ENCODE data around the gene C16orf74. TPM values are rescaled to one million over a fixed set of nuclear protein-coding genes. Genes with fewer than 3 reads are reported as not detected.

The C16orf74 gene
- total RNA-seq, result 100 and 109 TPM in 2 replicates

DNA sequence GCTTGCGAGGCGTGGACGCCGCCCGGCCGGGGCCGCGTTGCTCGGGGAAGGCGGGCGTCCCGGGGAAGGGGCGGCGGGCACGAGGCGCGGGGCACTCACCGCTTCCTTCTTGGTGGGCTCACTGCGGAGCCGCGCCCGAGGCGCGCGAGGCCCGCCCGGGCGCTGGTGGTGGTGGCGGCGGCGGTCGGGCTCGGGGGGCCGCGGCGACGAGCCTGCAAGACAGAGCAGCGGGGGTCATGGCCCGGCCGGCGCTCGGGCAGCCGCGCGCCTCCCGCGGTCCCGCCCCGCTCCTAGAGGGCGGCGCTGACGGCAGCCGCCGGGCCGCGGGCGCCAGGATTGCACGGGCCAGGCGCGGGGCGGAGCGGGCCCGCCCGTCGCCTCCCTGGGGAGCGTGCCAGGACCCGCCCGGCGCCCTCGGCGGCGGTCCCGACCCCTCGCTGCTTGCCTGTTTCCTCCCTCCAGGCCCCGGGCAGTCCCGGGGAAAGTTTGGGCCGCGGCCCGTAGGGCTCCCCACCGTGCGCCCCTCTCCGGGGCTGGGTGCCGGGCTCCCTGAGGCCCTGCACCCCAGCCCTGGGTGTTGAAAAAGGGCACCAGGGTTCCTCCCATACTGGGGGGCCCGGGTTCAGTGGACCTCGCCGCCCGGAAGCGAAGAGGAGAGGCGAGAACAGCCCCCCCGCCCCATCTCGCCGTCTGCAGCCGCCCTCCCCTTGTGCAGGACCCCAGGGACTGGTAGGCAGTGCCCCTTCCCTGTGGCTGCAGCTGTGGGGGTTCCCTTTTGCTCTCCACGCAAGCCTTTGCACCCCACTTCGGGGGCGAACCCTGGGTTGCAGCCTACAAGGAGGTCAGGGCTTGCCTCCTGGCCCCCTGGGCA lies at the start of gene C16orf74:
TSS of gene C16orf74 (minus strand) at position 270 of the 871 bp plus-strand sequence. CDS start 15,879 bp downstream, outside the sequence.

DNA sequence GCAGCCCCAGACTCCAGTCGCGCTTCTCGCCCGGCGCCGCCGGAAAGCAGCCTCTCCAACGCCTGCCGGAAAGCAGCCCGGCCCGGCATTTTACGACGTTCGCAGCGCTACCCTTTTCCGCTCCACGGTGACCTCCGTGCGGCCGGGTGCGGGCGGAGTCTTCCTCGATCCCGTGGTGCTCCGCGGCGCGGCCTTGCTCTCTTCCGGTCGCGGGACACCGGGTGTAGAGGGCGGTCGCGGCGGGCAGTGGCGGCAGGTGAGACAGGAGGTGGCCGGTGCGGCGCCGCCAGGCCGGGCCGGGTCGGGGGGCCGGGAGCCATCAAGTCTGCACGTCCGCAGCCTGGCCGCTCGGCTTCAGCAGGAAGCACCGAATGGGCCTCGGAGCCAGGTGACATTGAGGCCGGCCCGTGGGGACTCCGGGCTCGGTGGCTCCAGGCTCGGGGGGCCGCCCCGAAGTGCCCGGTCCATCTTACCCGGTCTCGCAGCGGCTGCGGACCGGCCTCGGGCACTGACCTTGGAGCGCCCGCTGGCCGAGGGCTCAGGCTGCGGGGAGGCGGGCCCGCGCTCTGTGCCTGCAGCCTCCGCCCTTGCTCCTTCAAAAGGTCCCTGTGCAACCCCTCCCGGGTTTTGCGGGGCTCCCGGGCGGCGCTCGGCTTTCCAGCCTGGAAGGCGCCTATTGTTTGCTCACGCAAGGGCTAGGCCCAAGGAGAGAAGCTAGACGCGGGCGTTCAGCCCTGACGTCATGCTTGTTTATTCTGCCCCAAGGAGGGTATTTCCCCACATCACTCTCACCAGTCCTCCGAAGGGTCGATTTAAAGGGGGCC lies 48.8 kb upstream of the C16orf74 start, which contains the start of the genes COX4I1 and EMC8:
TSS of gene COX4I1 (plus strand) at position 199 of the 824 bp plus-strand sequence. CDS start 1,511 bp downstream, outside the sequence.
TSS of gene EMC8 (minus strand) at position 48 of the 824 bp plus-strand sequence. CDS start 249 bp downstream, outside the sequence.

DNA sequence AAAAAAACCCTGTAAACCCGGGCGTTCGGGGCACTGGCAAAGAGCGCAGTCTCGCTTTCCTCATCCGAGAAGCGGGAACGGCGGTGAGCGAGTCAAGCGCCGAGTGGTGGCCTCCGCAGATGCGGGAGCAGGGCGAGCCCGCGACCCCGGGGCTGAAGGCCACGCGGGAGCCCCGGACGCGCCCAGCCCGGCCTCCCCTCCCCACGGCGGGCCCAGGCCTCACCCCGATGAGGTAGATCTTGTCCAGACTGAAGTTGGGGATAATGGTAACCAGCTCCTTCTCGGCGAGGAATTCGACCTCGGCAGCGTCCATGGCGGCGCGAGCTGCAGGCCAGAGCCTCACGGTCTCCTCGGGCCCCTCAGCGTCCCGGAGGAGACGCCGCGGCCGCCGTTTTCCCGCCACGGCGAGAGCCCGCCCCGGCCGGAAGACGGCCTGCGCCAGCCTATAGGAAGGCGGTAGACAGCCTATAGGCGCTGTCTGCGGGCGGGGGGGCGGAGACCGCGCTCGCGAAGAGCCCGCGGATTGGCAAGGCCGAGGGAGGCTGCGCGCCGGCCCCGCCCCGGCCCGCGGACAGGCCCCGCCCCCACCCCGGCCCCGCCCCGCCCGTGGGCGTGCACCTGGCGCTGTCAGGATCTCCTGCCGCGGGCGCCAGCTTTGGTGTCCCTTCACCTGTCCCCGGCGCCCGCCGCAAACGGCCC lies 62.2 kb downstream of the C16orf74 start, which contains the start of gene GINS2:
TSS of gene GINS2 (minus strand) at position 369 of the 699 bp plus-strand sequence. CDS start at position 313, 56 bp downstream.

Other genes starting within 250 kb of the C16orf74 start
- 9.6 and 11.7 TPM in 2 replicates for gene GSE1, start 137.8 kb downstream of the C16orf74 start, total RNA-seq
- 0.64 and 2.4 TPM in 2 replicates for gene GINS2, start 62.1 kb downstream of the C16orf74 start, total RNA-seq
- 23.4 and 44.3 TPM in 2 replicates for gene EMC8, start 48.4 kb upstream of the C16orf74 start, total RNA-seq
- 442 and 473 TPM in 2 replicates for gene COX4I1, start 48.6 kb upstream of the C16orf74 start, total RNA-seq
- 0.48 TPM in 1 of 2 replicates, not detected in the other for gene IRF8, start 148.1 kb upstream of the C16orf74 start, total RNA-seq

All from tracheal epithelial cell (primary cell).